SK-N-MC (cell line): ENCODE measurements around the gene PGLYRP4.

Source experiments
- EZH2 ChIP-seq: fragments of 200-600 bp; sonication (generic); IDR thresholded peaks from one replicate; pipeline ENCODE4 v1.6.1; 2017; ENCODE audit warnings: antibody characterized with exemption
- FOXP2 ChIP-seq: optimal IDR thresholded peaks from 2 replicates; pipeline ENCODE3; 2011; ENCODE audit warnings: mild to moderate bottlenecking, moderate library complexity; ENCODE audit not compliant: insufficient read depth; ENCODE audit errors: extremely low read length, control extremely low read depth
- POLR2AphosphoS5 ChIP-seq: IDR thresholded peaks from 2 replicates; pipeline ENCODE4 v1.6.1; 2012; ENCODE audit warnings: mild to moderate bottlenecking, low read depth, low read length, borderline replicate concordance

- TF ChIP-seq EZH2 = no peak
- no peak for TF ChIP-seq POLR2AphosphoS5
- no peak for TF ChIP-seq FOXP2
These were observed 17.6 kb upstream of the PGLYRP4 start for GRCh38 chr1:153366261-153366660.
